B cell (primary cell): ENCODE results near the gene PLA2G1B. TPM values are rescaled to one million over a fixed set of nuclear protein-coding genes. Genes with fewer than 3 reads are reported as not detected.

Source experiments
- ATAC-seq: fragments of 200-7000 bp; cut with Tn5 transposase; one replicate; pipeline ENCODE4 v1.10.0; 2021; ENCODE audit warnings: low read depth, mild to moderate bottlenecking, moderate number of reproducible peaks, moderate library complexity
- CTCF ChIA-PET: fragments of 350-600 bp; sonication (Branson Sonifier 250); formaldehyde crosslinking; loops from one replicate; lab custom pipeline; 2021; ENCODE audit warnings: antibody characterized with exemption, inconsistent platforms; lab: Charles Lee
- POLR2A ChIA-PET: fragments of 350-600 bp; sonication (Branson Sonifier 250); formaldehyde crosslinking; loops from one replicate; lab custom pipeline; 2021; ENCODE audit warnings: antibody characterized with exemption; lab: Charles Lee
- DNase-seq: peaks from one replicate; pipeline ENCODE4 v3.0.0; 2013
- H2AFZ ChIP-seq: 2 replicates; pipeline ENCODE4 v1.6.1; 2012; ENCODE audit warnings: mild to moderate bottlenecking, low read depth, low read length; ENCODE audit not compliant: insufficient read depth, poor library complexity, severe bottlenecking
- H3K27ac ChIP-seq, 2 donors: 1 replicate in 1 of 2; 2 replicates in 1 of 2; pipeline ENCODE4 v1.5.1; 2012 to 2013; ENCODE audit warnings: low read length in 2 of 2, mild to moderate bottlenecking in 2 of 2, moderate library complexity in 1 of 2
- H3K27me3 ChIP-seq, 4 experiments: fragments of 200-600 bp in 1 of 4; sonication (generic) in 1 of 4; replicated peaks in 1 of 4; 1 replicate in 2 of 4; 2 replicates in 2 of 4; pipeline versions ENCODE4 v1.6.1 to v1.7.0; 2013 to 2016; ENCODE audit warnings: low read length in 3 of 4, mild to moderate bottlenecking in 2 of 4, mixed read lengths in 1 of 4, moderate library complexity in 1 of 4; ENCODE audit not compliant: insufficient read depth in 4 of 4, control insufficient read depth in 3 of 4; ENCODE audit errors: control extremely low read depth in 1 of 4
- H3K36me3 ChIP-seq, 2 experiments: replicated peaks in 1 of 2; 1 replicate in 1 of 2; 2 replicates in 1 of 2; pipeline versions ENCODE4 v1.6.1 to v1.7.1; 2013; ENCODE audit warnings: low read length in 1 of 2; ENCODE audit not compliant: insufficient read depth in 2 of 2, control insufficient read depth in 1 of 2; ENCODE audit errors: control extremely low read depth in 1 of 2, extremely low read depth in 1 of 2
- H3K4me1 ChIP-seq, 2 donors: fragments of 200-600 bp in 1 of 2; sonication (generic) in 1 of 2; 1 replicate in 1 of 2; 2 replicates in 1 of 2; pipeline versions ENCODE4 v1.5.1 to v1.6.1; 2013 to 2017; ENCODE audit warnings: low read length in 2 of 2; ENCODE audit not compliant: control insufficient read depth in 2 of 2, insufficient read depth in 2 of 2
- H3K4me2 ChIP-seq: replicated peaks from 2 replicates; pipeline ENCODE3; 2012; ENCODE audit warnings: mild to moderate bottlenecking, low read depth, low read length; ENCODE audit not compliant: poor library complexity, severe bottlenecking
- H3K4me3 ChIP-seq, 5 experiments: fragments of 200-600 bp in 1 of 5; sonication (generic) in 1 of 5; 1 replicate in 3 of 5; 2 replicates in 2 of 5; pipeline versions ENCODE4 v1.5.1 to v1.7.0; 2011 to 2016; ENCODE audit warnings: low read length in 4 of 5, mild to moderate bottlenecking in 4 of 5, low read depth in 2 of 5, control low read depth in 1 of 5, moderate library complexity in 1 of 5; ENCODE audit not compliant: insufficient read depth in 1 of 5; ENCODE audit errors: control extremely low read depth in 1 of 5, extremely low read depth in 1 of 5
- H3K79me2 ChIP-seq: fragments of 200-600 bp; sonication (generic); one replicate; pipeline ENCODE4 v1.6.0; 2016; ENCODE audit warnings: low read length; ENCODE audit not compliant: control insufficient read depth, insufficient read depth
- H3K9ac ChIP-seq: fragments of 200-600 bp; sonication (generic); 2 replicates; pipeline ENCODE4 v1.6.1; 2017; ENCODE audit warnings: mild to moderate bottlenecking, low read length, moderate library complexity
- H3K9me3 ChIP-seq, 3 donors: one replicate each; pipeline versions ENCODE4 v1.6.1 to v1.7.1; 2013; ENCODE audit warnings: low read length in 2 of 3; ENCODE audit not compliant: control insufficient read depth in 2 of 3, insufficient read depth in 1 of 3; ENCODE audit errors: control extremely low read depth in 1 of 3
- H4K20me1 ChIP-seq: 2 replicates; pipeline ENCODE4 v1.6.0; 2012; ENCODE audit warnings: mild to moderate bottlenecking, low read length; ENCODE audit not compliant: insufficient read depth, control insufficient read depth, poor library complexity, severe bottlenecking
- H3K27ac Mint-ChIP-seq: one replicate; pipeline ENCODE4 v1.8.0; 2021; ENCODE audit warnings: mixed read lengths
- H3K27me3 Mint-ChIP-seq: one replicate; pipeline ENCODE4 v1.8.0; 2021; ENCODE audit warnings: mixed read lengths
- H3K4me1 Mint-ChIP-seq: one replicate; pipeline ENCODE4 v1.8.0; 2021; ENCODE audit warnings: mixed read lengths
- H3K4me3 Mint-ChIP-seq: one replicate; pipeline ENCODE4 v1.8.0; 2021; ENCODE audit warnings: mixed read lengths
- H3K9me3 Mint-ChIP-seq: one replicate; pipeline ENCODE4 v1.8.0; 2022; ENCODE audit warnings: mixed read lengths; ENCODE audit not compliant: insufficient read depth
- EZH2 ChIP-seq: IDR thresholded peaks from 2 replicates; pipeline ENCODE4 v1.6.1; 2012; ENCODE audit warnings: borderline replicate concordance, low read depth, mild to moderate bottlenecking, moderate library complexity, low read length; ENCODE audit not compliant: insufficient read depth, poor library complexity, severe bottlenecking
- WGBS: methylation state at CpG from one replicate; pipeline ENCODE4 v1.1.5; 2013; ENCODE audit warnings: missing lambda C conversion rate; ENCODE audit not compliant: insufficient coverage; 5-methylcytosine and 5-hydroxymethylcytosine counted together
- intact Hi-C: fragments of 100-400 bp; cut with micrococcal nuclease; formaldehyde crosslinking; loops from one replicate; pipeline ENCODE4 v1.10.0; 2022
- polyA plus RNA-seq: library from polyadenylated mRNA; depleted of rRNA; stranded (reverse); fragments of >200 nt; gene quantifications from 2 replicates; pipeline ENCODE4 v1.2.3, GENCODE V29; 2012
- total RNA-seq, 2 donors: library from RNA; stranded (reverse); fragments of 120-200 nt in 1 of 2; gene quantifications; 1 replicate in 1 of 2; 2 replicates in 1 of 2; pipeline versions ENCODE4 v1.2.3 to v1.2.4, GENCODE V29; 2013 to 2022
- TF ChIP-seq, protein P1 (sequence below): fragments of 200-600 bp; IDR thresholded peaks from one replicate; pipeline ENCODE4 v1.8.0; 2022; ENCODE audit warnings: antibody characterized with exemption, mild to moderate bottlenecking

The PLA2G1B gene
- total and polyA plus RNA-seq, 2 donors (not counting 1 experiment from before 2014, with no cell fraction given) = not detected

- no peak overlapping the region for H3K4me3 ChIP-seq
- ATAC-seq (no peak), DNase-seq (no peak)
- ChIA-PET CTCF (interaction anchor here (0.7 to 1.8 kb wide), 2 partner anchors 20 to 96 kb away, joined by 3 to 7 read pairs; no protein-coding TSS in a partner anchor), POLR2A (no interaction called here)
- H2AFZ ChIP-seq = no peak overlapping the region
- no peaks in the 10 kb centered on the region for H3K79me2 ChIP-seq
- H3K4me3 Mint-ChIP-seq = no peak overlapping the region
- intact Hi-C loops = loop anchor here (2.0 kb wide), 1 partner anchor 107 kb away; no protein-coding TSS in a partner anchor
- peaks cover 7% of the 10 kb centered on the region for H3K4me1 Mint-ChIP-seq
- peaks cover 0 to 9% of the 10 kb centered on the region in 2 donors for H3K4me1 ChIP-seq
- H3K27ac Mint-ChIP-seq = no peak overlapping the region
- peaks cover 0 to 6% (median 0%) of the 10 kb centered on the region in 4 experiments for H3K27me3 ChIP-seq
- no peak overlapping the region for H3K4me2 ChIP-seq
- H3K36me3 ChIP-seq = no peaks in the 10 kb centered on the region
- H3K9me3 ChIP-seq = no peaks in the 10 kb centered on the region
- peaks cover 13% of the 10 kb centered on the region for H3K27me3 Mint-ChIP-seq
- no peak overlapping the region for H3K9ac ChIP-seq
- no peaks in the 10 kb centered on the region for H3K9me3 Mint-ChIP-seq
- no peaks in the 10 kb centered on the region for H4K20me1 ChIP-seq
- no peak overlapping the region for H3K27ac ChIP-seq
- WGBS = 100% methylated on average over 1 of the region's 2 CpGs
- no peak for TF ChIP-seq EZH2
- TF ChIP-seq, protein P1, sequence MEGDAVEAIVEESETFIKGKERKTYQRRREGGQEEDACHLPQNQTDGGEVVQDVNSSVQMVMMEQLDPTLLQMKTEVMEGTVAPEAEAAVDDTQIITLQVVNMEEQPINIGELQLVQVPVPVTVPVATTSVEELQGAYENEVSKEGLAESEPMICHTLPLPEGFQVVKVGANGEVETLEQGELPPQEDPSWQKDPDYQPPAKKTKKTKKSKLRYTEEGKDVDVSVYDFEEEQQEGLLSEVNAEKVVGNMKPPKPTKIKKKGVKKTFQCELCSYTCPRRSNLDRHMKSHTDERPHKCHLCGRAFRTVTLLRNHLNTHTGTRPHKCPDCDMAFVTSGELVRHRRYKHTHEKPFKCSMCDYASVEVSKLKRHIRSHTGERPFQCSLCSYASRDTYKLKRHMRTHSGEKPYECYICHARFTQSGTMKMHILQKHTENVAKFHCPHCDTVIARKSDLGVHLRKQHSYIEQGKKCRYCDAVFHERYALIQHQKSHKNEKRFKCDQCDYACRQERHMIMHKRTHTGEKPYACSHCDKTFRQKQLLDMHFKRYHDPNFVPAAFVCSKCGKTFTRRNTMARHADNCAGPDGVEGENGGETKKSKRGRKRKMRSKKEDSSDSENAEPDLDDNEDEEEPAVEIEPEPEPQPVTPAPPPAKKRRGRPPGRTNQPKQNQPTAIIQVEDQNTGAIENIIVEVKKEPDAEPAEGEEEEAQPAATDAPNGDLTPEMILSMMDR = no peak
Measured at GRCh38 chr12:120323772-120324171, 3.8 kb downstream of the PLA2G1B start.

- H3K27me3 Mint-ChIP-seq = peaks cover 13% of the 10 kb centered on the region
- H3K9me3 Mint-ChIP-seq = peaks cover 2% of the 10 kb centered on the region
- no peak overlapping the region for H2AFZ ChIP-seq
- no peak overlapping the region for H3K4me3 ChIP-seq
- DNase-seq (no peak), ATAC-seq (no peak)
- no peaks in the 10 kb centered on the region for H3K79me2 ChIP-seq
- peaks cover 20% of the 10 kb centered on the region for H3K4me1 Mint-ChIP-seq
- ChIA-PET POLR2A (interaction anchor here (0.6 kb wide), 1 partner anchor 31 kb away, joined by 3 read pairs; no protein-coding TSS in a partner anchor), CTCF (interaction anchor here (1.3 kb wide), 1 partner anchor 20 kb away, joined by 4 read pairs; the partner anchor contains the start of gene SIRT4)
- no peak overlapping the region for H3K4me2 ChIP-seq
- no peaks in the 10 kb centered on the region for H3K36me3 ChIP-seq
- no peak overlapping the region for H3K27ac ChIP-seq
- no peak overlapping the region for H3K9ac ChIP-seq
- H3K4me1 ChIP-seq = peaks cover 10 to 22% of the 10 kb centered on the region in 2 donors
- intact Hi-C loops = no loop called here
- H3K27ac Mint-ChIP-seq = no peak overlapping the region
- peaks cover 0 to 5% (median 0%) of the 10 kb centered on the region in 3 donors for H3K9me3 ChIP-seq
- 94% methylated on average over 8 of the region's 13 CpGs for WGBS
- peaks cover 0 to 6% (median 0%) of the 10 kb centered on the region in 4 experiments for H3K27me3 ChIP-seq
- no peak overlapping the region for H3K4me3 Mint-ChIP-seq
- TF ChIP-seq, protein P1 = no peak
- no peak for TF ChIP-seq EZH2
- no peaks in the 10 kb centered on the region for H4K20me1 ChIP-seq
Measured at GRCh38 chr12:120321382-120322202, 6.0 kb downstream of the PLA2G1B start.
